Measurements from ENCODE around the gene TUBB4A. TPM values are rescaled to one million over a fixed set of nuclear protein-coding genes. Genes with fewer than 3 reads are reported as not detected.

TUBB4A gene
- total and polyA plus RNA-seq, 9 of the 15 experiments (the other 6 are each of a cell fraction or from before 2014, with no cell fraction given): 0.14 to 7.0 (median 0.75) TPM

DNA sequence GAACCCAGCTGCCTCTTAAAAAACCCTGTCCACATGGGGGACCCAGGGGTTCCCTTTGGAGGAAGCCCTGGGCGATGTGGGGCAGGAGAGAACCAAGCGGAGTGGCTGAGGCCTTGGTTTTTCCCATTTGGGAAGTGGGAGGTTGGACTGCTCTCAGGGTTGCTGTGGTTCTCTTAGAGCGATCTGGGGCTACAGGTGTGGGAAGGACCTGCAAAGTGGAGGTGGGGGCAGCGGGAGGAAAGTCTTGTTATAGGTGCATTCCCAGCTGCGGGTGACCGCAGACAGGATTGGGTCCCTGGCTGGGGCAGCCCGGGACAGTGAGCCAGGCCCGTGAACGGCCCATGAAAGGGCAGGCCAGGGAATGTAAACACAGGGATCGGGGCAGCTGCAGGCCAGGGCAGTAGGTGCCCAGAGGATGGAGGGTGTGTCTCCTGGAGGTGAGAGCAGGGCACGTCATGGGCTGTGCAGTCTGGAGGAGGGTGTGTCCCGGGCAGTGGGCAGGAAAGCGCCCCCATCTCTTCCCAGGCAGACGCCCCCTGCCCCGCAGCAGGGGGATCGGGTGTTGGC lies 43.3 kb downstream of the TUBB4A start (continued):
- TF ChIP-seq, protein P1, sequence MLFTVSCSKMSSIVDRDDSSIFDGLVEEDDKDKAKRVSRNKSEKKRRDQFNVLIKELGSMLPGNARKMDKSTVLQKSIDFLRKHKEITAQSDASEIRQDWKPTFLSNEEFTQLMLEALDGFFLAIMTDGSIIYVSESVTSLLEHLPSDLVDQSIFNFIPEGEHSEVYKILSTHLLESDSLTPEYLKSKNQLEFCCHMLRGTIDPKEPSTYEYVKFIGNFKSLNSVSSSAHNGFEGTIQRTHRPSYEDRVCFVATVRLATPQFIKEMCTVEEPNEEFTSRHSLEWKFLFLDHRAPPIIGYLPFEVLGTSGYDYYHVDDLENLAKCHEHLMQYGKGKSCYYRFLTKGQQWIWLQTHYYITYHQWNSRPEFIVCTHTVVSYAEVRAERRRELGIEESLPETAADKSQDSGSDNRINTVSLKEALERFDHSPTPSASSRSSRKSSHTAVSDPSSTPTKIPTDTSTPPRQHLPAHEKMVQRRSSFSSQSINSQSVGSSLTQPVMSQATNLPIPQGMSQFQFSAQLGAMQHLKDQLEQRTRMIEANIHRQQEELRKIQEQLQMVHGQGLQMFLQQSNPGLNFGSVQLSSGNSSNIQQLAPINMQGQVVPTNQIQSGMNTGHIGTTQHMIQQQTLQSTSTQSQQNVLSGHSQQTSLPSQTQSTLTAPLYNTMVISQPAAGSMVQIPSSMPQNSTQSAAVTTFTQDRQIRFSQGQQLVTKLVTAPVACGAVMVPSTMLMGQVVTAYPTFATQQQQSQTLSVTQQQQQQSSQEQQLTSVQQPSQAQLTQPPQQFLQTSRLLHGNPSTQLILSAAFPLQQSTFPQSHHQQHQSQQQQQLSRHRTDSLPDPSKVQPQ (CRISPR knock-in tag; IDR thresholded peaks at IDR 0.05; ENCODE audit: borderline replicate concordance): no peak
- TF ChIP-seq CBX2 (IDR thresholded peaks at IDR 0.05; ENCODE audit: insufficient read depth, low read length, poor library complexity, severe bottlenecking) (no peak), ZNF134 (CRISPR knock-in tag; conservative IDR thresholded peaks at IDR 0.05) (no peak), ZKSCAN8 (CRISPR knock-in tag; IDR thresholded peaks at IDR 0.05) (no peak), FOXJ3 (CRISPR knock-in tag; IDR thresholded peaks at IDR 0.05) (no peak), KLF10 (CRISPR knock-in tag; IDR thresholded peaks at IDR 0.05) (no peak), CCAR2 (IDR thresholded peaks at IDR 0.05; ENCODE audit: low read depth, low read length) (no peak), ZNF717 (CRISPR knock-in tag; IDR thresholded peaks at IDR 0.05) (no peak), ELF2 (CRISPR knock-in tag; IDR thresholded peaks at IDR 0.05) (no peak), C11orf30 (IDR thresholded peaks at IDR 0.05; ENCODE audit: low read depth) (no peak), BCOR (IDR thresholded peaks at IDR 0.05) (peak; percentile 44; the same call in 1 of the 2 replicates), DNMT1 (IDR thresholded peaks at IDR 0.05) (no peak), RBBP5 (IDR thresholded peaks at IDR 0.05; ENCODE audit: borderline replicate concordance, insufficient read depth, low read length, poor library complexity, severe bottlenecking) (no peak), ZNF780A (CRISPR knock-in tag; IDR thresholded peaks at IDR 0.05) (no peak), SMAD1 (IDR thresholded peaks at IDR 0.05; ENCODE audit: low read depth, low read length, partially characterized antibody) (no peak), SMAD4 (CRISPR knock-in tag; conservative IDR thresholded peaks at IDR 0.05) (no peak), GATAD2A (IDR thresholded peaks at IDR 0.05) (no peak), TCF3 (CRISPR knock-in tag; IDR thresholded peaks at IDR 0.05) (no peak), RBM39 (optimal IDR thresholded peaks at IDR 0.05; ENCODE audit: low read depth, low read length) (no peak), GATA2 (CRISPR knock-in tag; IDR thresholded peaks at IDR 0.05) (no peak), MTA2 (IDR thresholded peaks at IDR 0.05; ENCODE audit: low read depth) (no peak), SAP30 (IDR thresholded peaks at IDR 0.05; ENCODE audit: borderline replicate concordance, insufficient read depth, low read depth, low read length, poor library complexity, severe bottlenecking) (no peak), KAT2B (IDR thresholded peaks at IDR 0.05; ENCODE audit: low read depth, low read length) (no peak), GABPA (tag; conservative IDR thresholded peaks at IDR 0.05; ENCODE audit: low read depth) (no peak), KDM2B (CRISPR knock-in tag; IDR thresholded peaks at IDR 0.05) (no peak), ESRRA (IDR thresholded peaks at IDR 0.05; ENCODE audit: borderline replicate concordance, low read depth) (peak; percentile 65; the same call in 1 of the 2 replicates)
- TF ChIP-seq, protein P2, sequence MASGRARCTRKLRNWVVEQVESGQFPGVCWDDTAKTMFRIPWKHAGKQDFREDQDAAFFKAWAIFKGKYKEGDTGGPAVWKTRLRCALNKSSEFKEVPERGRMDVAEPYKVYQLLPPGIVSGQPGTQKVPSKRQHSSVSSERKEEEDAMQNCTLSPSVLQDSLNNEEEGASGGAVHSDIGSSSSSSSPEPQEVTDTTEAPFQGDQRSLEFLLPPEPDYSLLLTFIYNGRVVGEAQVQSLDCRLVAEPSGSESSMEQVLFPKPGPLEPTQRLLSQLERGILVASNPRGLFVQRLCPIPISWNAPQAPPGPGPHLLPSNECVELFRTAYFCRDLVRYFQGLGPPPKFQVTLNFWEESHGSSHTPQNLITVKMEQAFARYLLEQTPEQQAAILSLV (tag; IDR thresholded peaks at IDR 0.05): no peak
